HG03469 (cell line): ENCODE results near the gene TM4SF1.

Experiments used
- ATAC-seq: cut with Tn5 transposase; IDR thresholded peaks from one replicate; pipeline ENCODE4 v1.9.1; 2021; ENCODE audit warnings: mild to moderate bottlenecking, moderate library complexity, moderate number of reproducible peaks; ENCODE audit not compliant: unreplicated experiment

TM4SF1 gene

GRCh38 chr3:149377408-149378364 lies at the start of gene TM4SF1:
TSS of gene TM4SF1 (minus strand) at chr3:149377649. CDS start at chr3:149377547, 102 bp downstream.
- no peak for ATAC-seq

DNA sequence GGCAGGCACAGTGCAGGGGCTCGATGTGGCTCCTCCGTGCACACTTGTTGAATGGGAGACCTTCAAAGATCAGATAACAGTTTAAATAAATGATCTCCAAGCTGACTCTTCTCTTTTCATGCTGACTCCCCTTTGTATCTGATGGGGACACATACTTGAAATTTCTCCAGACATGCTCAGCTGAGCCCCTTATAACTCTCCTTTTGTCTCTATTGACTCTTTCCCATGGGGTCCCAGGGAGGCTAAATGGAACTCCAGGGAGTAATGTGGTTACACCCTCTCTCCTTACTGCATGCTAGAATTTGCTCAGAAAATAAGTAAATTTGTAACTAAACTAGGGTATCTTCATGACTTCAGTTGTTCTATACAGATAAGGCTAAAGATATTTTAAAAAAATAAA lies 48.9 kb upstream of the TM4SF1 start:
- no peak for ATAC-seq

DNA sequence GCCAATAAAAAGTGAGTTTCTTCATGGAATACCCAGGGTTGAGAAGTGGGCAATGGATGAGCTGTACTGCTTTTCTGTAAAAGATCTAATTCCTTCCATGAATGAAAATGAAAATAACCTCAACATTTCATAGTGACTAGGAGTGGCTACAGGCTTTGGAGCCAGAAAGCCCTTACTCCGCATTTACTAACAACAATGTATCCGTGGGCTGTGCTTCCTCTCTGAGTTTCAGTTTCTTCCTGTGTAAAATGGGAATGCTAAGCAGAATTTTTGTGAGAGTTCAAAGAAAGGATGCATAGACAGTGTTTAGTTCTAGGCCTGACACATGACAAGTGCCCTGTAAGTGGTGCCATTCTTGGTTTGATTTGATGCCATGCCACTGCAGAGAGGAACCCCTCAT lies 47.5 kb upstream of the TM4SF1 start:
- no peak for ATAC-seq

GRCh38 chr3:149421764-149422163 lies 44.3 kb upstream of the TM4SF1 start:
- no peak for ATAC-seq

DNA sequence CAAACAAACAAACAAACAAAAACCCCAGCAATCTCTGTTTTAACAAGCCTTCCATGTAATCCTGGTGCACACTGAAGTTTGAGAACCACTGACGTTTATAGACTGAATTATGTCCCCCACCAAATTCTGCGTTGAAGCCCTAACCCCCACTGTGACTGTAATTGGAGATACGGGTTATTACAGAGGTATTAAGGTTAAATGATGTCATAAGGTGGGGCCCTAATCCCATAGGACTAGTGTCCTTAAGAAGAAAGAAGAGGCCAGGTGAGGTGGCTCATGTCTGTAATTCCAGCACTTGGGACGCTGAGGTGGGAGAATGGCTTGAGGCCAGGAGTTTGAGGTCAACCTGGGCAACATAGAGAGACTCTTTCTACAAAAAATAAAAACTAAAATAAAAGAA lies 42.4 kb upstream of the TM4SF1 start:
- ATAC-seq, result no peak

DNA sequence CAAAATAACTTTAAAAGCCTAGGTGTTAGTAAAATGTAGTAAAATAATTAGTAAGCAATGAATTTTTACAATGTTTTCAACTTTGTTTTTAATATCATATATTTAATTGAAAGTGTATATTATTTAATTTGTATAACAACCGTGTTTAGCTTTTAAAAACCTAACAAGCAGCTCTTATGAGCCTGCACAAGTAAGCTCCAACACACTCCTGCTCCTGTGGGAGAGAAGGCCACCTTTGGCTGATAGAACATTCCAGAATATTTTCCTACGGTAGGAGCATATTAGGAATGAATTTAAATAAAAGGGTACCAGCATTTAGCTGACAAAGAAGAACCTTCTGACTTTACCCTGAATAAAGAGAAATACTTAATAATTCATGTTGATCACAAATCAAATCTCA lies 40.3 kb upstream of the TM4SF1 start:
- no peak for ATAC-seq

- ATAC-seq, result peak; percentile 88
Observed at GRCh38 chr3:149417174-149417573, 39.7 kb upstream of the TM4SF1 start.

- no peak for ATAC-seq
Observed at GRCh38 chr3:149415484-149415883, 38.0 kb upstream of the TM4SF1 start.

DNA sequence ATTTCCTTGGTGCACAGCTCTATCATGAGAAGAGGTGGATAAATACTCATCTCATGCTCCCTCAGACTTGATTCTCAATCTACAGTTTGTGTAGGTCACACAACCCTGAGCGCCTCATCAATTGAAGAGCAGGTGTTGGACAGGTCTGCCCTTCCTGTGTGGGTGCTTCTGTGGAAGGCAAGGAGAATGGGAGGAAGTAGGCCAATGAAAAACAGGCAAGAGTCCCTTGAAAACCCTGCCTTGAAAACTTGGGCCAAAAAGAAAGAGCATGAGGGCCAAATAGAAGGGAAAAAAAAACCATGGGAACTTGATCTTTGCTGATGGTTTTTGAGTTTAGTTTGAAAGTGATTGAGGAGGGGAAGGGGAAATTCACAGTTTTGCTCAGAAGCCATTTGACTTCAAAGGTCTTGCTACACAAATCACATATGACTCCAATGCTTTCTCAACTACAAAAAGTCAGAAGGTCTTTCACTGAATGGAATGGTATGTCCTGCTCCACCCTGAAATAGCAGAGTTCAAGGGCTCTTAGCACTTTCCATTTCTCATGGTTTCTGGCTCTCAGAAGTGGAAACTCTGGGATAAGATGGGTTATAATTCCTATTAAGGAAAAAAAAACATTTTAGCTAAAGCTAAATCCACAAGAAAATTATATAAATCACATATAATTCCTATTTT lies 37.2 kb upstream of the TM4SF1 start:
- no peak for ATAC-seq

- no peak for ATAC-seq
Observed at GRCh38 chr3:149411583-149411982, 34.1 kb upstream of the TM4SF1 start.

- ATAC-seq, result no peak
Observed at GRCh38 chr3:149409351-149409750, 31.9 kb upstream of the TM4SF1 start.

GRCh38 chr3:149407898-149408297 lies 30.4 kb upstream of the TM4SF1 start:
- ATAC-seq, result no peak

DNA sequence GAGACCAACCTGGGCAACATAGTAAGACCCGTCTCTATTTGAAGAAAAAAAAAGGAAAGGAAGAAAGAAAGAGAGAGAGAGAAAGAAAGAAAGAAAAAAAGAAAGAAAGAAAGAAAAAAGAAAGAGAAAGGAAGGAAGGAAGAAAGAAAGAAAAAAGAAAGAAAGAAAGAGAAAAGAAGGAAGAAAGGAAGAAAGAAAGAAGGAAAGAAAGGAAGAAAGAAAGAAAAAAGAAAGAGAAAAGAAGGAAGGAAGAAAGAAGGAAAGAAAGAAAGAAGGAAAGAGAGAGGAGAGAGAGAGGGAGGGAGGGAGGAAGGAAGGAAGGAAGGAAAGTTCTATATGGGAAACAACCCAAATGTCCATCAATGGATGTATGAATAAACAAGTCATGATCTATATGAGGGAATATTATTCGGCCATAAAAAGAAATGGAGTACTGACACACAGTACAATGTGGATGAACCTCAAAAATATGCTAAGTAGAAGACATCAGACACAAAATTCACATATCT lies 28.8 kb upstream of the TM4SF1 start:
- no peak for ATAC-seq

GRCh38 chr3:149403443-149403842 lies 26.0 kb upstream of the TM4SF1 start:
- ATAC-seq, result no peak

GRCh38 chr3:149402481-149402880 lies 25.0 kb upstream of the TM4SF1 start:
- no peak for ATAC-seq

DNA sequence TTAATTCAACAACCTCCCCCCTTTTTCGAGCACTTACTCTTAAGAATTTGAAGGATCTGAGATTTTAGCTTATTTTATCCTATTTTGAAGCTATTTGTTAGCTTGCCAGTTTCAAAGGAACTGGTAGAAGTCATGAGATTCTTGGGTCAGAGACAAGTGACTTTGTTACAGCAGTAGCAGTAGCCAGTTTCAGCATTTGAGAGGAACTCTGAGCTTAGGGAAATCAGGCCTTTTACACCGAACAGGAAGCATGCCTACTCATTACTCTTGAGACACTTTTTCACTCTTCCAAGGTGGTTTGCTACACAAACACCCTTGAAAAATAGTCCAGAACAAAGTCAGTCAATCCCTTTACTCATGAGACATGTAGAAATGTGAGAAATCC lies 24.5 kb upstream of the TM4SF1 start:
- no peak for ATAC-seq

- no peak for ATAC-seq
Observed at GRCh38 chr3:149401212-149401925, 23.9 kb upstream of the TM4SF1 start.

- ATAC-seq, result no peak
Observed at GRCh38 chr3:149400645-149401044, 23.2 kb upstream of the TM4SF1 start.

DNA sequence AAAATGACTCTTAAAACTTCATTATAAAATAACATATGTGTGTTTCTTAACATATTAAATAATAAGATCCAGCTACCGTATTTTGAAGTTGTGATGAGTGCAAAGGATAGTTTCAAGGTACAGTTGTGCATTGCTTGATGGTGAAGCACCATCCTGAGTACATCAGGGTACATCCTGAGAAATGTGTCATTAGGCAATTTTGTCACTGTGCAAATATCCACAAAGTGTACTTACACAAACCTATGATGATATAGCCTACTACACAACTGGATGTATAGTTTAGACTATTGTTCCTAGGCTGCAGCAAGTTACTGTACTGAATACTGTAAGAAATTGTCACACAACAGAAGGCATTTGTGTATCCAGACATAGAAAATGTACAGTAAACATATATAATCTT lies 20.8 kb upstream of the TM4SF1 start:
- no peak for ATAC-seq

DNA sequence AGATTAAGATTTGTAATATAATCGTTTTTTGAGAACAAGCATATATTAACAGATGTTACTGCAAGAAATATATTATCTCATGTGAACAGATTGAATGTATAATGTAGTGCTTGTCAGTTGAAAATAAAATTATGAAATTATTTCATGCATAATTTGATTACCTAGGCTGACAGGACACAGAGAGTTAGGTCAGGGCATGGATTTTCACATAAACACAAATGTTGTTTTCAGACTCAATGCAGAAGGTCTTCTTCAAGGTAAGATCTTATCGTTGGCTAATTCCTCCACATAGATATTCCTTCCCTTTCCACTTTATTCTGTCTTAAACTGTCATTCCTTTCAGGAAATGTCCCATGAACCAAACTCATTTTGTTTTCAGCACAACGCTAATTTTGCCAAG lies 20.1 kb upstream of the TM4SF1 start:
- ATAC-seq, result no peak

DNA sequence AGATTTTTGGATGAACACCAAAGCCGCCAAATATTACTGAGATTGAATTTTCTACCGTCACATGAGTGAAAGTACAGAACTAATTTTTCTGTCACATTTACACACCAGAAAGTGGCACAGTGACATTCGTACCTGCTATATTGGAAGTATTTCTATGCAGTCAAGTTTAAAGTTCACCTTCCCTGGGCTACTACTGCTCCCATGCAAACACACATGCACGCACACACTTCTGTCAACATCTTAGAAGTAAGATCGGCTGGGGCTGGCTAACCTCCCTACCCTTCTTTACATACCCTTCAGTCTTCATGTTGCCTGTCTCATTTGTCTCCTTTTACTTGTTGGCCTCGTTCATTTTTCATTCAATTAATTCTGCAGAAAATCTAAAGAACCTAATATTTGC lies 19.0 kb upstream of the TM4SF1 start:
- no peak for ATAC-seq
